ENCODE data around the gene SETX.

SETX gene

GRCh38 chr9:132350861-132351315 is 3.9 kb downstream of the SETX start:
- no peak for DNase-seq

DNA sequence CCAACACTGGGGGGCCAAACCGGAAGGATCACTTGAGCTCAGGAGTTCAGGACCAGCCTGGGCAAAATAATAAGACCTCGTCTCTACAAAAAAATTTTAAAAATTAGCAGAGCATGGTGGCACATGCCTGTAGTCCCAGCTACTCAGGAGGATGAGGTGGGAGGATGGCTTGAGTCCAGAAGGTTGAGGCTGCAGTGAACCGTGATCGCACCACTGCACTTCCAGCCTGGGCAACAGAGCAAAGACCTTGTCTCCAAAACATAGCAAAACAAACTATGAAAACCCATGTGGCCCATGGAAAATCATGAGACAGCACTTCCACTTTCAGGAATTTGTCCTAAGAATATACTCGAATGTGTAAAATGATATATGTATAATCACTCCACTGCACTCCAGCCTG is 6.1 kb downstream of the SETX start:
- DNase-seq: no peak

- no peak for DNase-seq
Measured at GRCh38 chr9:132346177-132346576, 8.6 kb downstream of the SETX start.

GRCh38 chr9:132341177-132341840 is 13.5 kb downstream of the SETX start:
- no peak for DNase-seq

DNA sequence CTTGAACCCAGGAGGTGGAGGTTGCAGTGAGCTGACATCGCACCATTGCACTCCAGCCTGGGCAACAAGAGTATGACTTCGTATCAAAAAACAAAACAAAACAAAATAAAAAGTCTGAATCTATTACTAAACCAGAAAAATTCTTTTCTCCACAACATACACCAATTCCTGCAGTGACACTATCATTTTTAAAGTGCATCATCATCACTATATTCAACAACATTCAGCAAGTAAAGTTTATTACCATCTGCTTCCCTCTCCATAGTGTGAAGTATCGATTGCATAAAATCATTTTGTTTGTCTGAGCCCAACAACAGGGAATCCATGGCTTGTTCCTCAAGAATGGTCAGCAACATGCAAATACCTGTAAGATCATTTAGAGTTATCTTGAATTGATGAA is 20.4 kb downstream of the SETX start:
- DNase-seq: no peak

DNA sequence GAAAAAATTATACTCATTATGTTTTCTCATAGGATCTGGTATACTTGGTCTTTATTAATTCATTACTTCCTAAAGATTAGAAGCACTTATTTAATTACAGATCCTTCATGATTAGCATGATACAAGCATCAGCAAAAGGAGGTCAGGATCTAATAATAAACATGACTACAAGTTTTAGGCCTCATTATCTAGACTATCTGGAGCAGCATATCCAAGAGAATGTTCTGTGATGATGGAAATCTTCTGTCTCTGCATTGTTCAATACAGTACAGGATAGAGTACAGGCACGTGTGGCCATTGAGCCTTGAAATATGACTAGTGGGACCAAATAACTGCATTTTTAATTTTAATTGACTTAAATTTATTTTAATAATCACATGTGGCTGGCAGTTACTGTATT is 21.2 kb downstream of the SETX start:
- no peak for DNase-seq

DNA sequence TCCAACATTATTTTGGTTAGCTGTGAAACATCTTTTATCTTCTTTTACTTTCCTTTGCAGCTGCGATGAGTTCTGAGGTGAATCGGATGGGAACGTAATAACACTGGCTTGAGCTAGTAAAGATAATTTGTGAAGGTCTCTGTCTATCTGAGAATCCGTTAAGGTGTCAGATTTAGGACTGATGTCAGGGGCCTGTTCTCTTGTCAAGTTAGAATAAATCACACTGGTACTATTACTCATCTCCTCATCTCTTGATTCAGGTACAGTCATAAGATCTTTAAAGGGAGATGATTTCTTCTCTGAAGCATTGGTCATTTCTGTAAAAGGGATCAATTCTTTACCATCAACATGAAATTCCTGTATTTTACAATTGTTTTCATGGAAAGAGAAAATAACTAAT is 26.2 kb downstream of the SETX start:
- no peak for DNase-seq

- no peak for DNase-seq
Measured at GRCh38 chr9:132327537-132327936, 27.2 kb downstream of the SETX start.

- DNase-seq: no peak
Measured at GRCh38 chr9:132324425-132324824, 30.4 kb downstream of the SETX start.

GRCh38 chr9:132319421-132320110 is 35.2 kb downstream of the SETX start:
- no peak for DNase-seq

DNA sequence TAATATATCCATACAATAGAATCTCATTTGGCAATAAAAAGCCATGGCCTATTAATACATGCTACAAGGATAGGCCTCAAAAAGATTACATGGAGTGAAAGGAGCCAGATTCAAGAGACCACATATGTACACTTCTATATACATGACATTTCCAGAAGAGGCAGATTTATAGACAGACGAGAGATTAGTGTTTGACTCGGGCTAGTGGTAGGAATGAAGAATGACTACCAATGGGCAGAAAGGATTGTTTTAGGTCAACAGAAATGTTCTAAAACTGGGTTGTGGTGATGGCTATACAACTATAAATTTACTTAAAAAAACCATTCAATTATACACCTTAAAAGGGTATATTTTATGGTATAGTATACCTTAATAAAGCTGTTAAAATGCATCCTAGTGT is 41.9 kb downstream of the SETX start:
- DNase-seq: no peak

DNA sequence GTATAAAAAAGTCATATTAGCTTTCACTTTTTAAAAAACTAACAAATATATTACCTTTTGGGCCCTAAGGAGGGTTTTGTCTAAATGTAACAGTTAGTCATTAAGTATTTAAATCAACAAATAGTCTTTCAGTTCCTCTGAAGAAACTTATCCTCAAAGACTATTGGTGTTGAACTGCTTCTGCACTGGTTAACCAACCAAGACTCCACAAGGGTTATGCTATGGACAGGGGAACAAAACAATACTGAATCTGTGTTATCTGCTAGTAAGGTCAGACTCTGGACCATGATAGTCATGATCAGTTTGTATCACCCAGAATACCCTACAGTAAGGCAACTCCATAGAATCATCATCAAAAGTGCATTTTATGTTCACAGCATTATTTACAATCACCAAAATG is 42.4 kb downstream of the SETX start:
- no peak for DNase-seq

DNA sequence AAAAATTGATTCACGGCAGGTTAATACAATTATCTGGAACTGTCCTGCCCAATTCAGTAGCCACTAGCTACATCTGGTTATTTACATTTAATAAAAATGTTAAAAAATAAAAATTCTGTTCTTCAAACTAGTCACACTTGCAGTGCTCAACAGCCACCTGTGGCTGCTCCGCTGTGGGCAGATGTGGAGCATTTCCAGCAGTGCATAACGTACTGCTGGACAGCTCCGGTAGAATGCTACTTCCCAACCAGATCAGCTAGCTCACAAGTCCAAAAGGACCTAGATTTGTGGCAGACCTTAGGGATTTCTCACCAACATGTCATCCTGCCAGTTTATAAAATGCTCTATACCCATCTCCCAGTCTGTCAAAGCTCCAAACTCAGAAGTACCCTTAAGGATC is 42.8 kb downstream of the SETX start:
- no peak for DNase-seq

- DNase-seq: no peak
Measured at GRCh38 chr9:132309056-132309455, 45.7 kb downstream of the SETX start.

GRCh38 chr9:132301521-132301920 is 53.3 kb downstream of the SETX start:
- no peak for DNase-seq

DNA sequence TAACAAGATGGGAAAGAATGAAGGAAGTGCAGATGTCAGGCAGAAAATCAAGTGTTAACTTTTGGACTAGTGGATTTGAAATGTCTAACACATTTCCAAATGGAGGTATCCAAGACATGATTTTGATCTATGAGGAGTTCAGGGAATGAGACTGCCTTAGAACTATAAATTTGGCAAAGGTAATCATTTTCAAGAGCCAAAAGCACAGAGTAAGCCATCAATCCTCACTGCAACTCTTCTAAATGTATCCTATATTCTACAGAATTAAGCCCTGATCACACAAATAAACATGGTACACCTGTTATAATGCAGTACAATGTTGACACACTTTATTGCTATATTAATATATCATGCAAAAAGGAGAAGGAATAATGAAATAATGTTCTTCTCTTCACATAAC is 55.6 kb downstream of the SETX start:
- DNase-seq: no peak

DNA sequence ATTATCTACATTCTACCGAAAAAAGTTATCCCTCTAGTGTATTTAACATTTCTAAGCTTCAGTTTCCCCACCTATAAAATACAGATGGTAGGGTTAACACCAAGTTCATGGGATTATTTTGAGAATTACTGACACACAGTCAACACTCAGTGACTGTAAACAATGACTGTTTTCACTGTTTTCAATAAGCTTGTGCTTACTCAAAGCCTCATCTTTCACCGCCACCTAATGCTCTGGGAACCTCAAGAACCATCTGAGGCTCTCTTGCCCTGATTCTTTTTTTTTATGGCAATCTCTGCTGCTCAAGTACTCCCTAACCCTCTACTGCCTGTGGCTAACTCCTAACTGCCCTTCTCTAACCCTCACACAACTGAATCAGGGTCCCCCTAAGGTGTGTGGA is 59.6 kb downstream of the SETX start:
- no peak for DNase-seq

GRCh38 chr9:132293145-132293721 is 61.6 kb downstream of the SETX start:
- no peak for DNase-seq

- DNase-seq: no peak
Measured at GRCh38 chr9:132288966-132289365, 65.8 kb downstream of the SETX start.

GRCh38 chr9:132288361-132288760 is 66.4 kb downstream of the SETX start:
- DNase-seq: no peak

DNA sequence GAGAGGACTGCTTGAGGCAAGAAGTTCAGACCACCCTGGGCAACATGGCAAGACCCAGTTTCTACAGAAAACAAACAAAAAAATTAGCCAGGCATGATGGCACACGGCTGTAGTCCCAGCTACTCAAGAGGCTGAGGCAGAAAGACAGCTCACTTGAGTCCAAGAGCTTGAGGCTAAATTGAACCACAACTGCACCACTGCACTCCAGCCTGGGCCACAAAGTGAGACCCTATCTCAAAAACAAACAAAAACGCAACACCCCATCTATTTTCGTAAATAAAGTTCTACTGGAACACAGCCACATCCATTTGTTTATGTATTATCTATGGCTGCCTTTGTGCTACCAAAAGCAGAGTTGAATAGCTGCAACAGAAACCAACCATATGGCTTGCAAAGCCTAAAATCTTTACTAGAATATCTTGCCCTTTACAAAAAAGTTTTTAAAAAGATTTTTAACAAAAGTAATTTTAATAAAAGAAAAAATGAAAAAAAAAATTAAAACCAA is 67.5 kb downstream of the SETX start:
- DNase-seq: no peak

DNA sequence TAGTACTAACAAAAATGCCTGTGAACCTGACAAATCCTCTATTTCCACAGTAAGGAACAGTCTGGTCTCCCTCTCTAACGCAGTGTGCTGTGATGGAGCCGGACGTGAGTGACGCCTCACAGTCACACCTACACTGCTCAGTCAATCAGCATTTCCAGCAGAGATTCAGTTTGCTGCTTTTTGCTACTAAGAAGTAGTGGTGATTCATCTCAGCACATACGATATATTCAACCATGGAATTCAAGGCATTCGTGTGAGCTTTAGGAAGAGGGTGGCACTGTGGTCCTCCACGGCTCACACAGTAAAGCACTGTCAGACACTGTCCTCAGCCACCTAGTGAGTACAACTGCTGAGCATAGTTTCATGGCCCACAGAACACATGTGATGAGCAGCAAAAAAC is 70.9 kb downstream of the SETX start:
- no peak for DNase-seq

DNA sequence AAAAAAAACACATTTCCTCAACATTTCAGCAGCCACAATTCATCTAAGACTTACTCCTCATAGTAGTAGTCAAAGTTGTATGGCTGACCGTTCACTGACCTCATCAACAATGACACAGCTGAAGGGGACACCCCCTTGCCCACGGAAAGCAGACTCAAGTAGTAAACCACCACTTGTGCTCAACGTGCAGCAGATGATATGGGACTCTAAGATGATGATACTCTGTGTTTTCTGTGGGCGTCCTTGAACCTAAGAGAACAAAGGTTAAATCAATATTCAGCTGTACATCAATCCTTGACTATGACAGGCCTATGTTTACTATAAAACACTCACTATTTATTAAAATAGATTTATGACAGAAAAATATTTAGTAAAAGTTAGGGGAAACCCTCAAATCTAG is 71.6 kb downstream of the SETX start:
- no peak for DNase-seq

GRCh38 chr9:132274861-132275260 is 79.9 kb downstream of the SETX start:
- DNase-seq: no peak
